KMS-11 (cell line): ENCODE results near the gene AQP1.

ENCODE experiments used
- H2AFZ ChIP-seq: fragments of 200-600 bp; sonication (generic); 2 replicates; pipeline ENCODE4 v1.6.1; 2016; ENCODE audit warnings: antibody characterized with exemption, mixed run types, low read depth
- H3K27ac ChIP-seq: fragments of 200-600 bp; sonication (generic); 2 replicates; pipeline ENCODE4 v1.6.1; 2016; ENCODE audit warnings: mild to moderate bottlenecking, mixed run types
- H3K27me3 ChIP-seq: fragments of 200-600 bp; sonication (generic); 2 replicates; pipeline ENCODE4 v1.6.1; 2017; ENCODE audit warnings: mild to moderate bottlenecking, low read depth, mixed run types, moderate library complexity; ENCODE audit not compliant: insufficient read depth
- H3K36me3 ChIP-seq: fragments of 200-600 bp; sonication (generic); 2 replicates; pipeline ENCODE4 v1.6.1; 2017; ENCODE audit warnings: mild to moderate bottlenecking, mixed run types; ENCODE audit not compliant: insufficient read depth
- H3K4me1 ChIP-seq: fragments of 200-600 bp; sonication (generic); 2 replicates; pipeline ENCODE4 v1.6.1; 2016; ENCODE audit warnings: mild to moderate bottlenecking, low read depth, mixed run types; ENCODE audit not compliant: poor library complexity, severe bottlenecking
- H3K4me2 ChIP-seq: fragments of 200-600 bp; sonication (generic); 2 replicates; pipeline ENCODE4 v1.7.0; 2016; ENCODE audit warnings: mild to moderate bottlenecking, mixed run types
- H3K4me3 ChIP-seq: fragments of 200-600 bp; sonication (generic); IDR thresholded peaks from 2 replicates; pipeline ENCODE4 v1.6.1; 2017; ENCODE audit warnings: low read depth, low read length, mixed read lengths; ENCODE audit not compliant: insufficient read depth
- H3K79me2 ChIP-seq: fragments of 200-600 bp; sonication (generic); 2 replicates; pipeline ENCODE4 v1.6.1; 2016; ENCODE audit warnings: low read depth, mixed run types; ENCODE audit not compliant: insufficient read depth
- H3K9ac ChIP-seq: fragments of 200-600 bp; sonication (generic); 2 replicates; pipeline ENCODE4 v1.6.1; 2016; ENCODE audit warnings: mild to moderate bottlenecking, mixed run types
- H4K20me1 ChIP-seq: fragments of 200-600 bp; sonication (generic); 2 replicates; pipeline ENCODE4 v1.6.1; 2016; ENCODE audit warnings: mild to moderate bottlenecking, mixed run types; ENCODE audit not compliant: insufficient read depth
- CTCF ChIP-seq: fragments of 200-600 bp; sonication (generic); conservative IDR thresholded peaks from 2 replicates; pipeline ENCODE4 v1.6.1; 2017; ENCODE audit warnings: low read depth, mild to moderate bottlenecking, antibody characterized with exemption, low read length, moderate library complexity, mixed read lengths

The AQP1 gene

GRCh38 chr7:30865076-30865475 is 46.6 kb upstream of the AQP1 start:
- Histone ChIP-seq H4K20me1 (no peaks in the 10 kb centered on the region), H3K79me2 (no peaks in the 10 kb centered on the region), H3K4me3 (no peak overlapping the region), H3K9ac (no peak overlapping the region), H3K4me1 (no peaks in the 10 kb centered on the region), H2AFZ (no peak overlapping the region), H3K36me3 (no peaks in the 10 kb centered on the region), H3K27ac (no peak overlapping the region), H3K4me2 (no peak overlapping the region), H3K27me3 (no peaks in the 10 kb centered on the region)
- no peak for TF ChIP-seq CTCF

- Histone ChIP-seq H3K27me3 (no peaks in the 10 kb centered on the region), H3K4me2 (no peak overlapping the region), H3K36me3 (no peaks in the 10 kb centered on the region), H3K27ac (no peak overlapping the region), H3K4me1 (no peaks in the 10 kb centered on the region), H4K20me1 (no peaks in the 10 kb centered on the region), H3K4me3 (no peak overlapping the region), H3K79me2 (no peaks in the 10 kb centered on the region), H2AFZ (no peak overlapping the region), H3K9ac (no peak overlapping the region)
- no peak for TF ChIP-seq CTCF
Observed at GRCh38 chr7:30865821-30866220, 45.8 kb upstream of the AQP1 start.

- TF ChIP-seq CTCF, result no peak
- Histone ChIP-seq H4K20me1 (no peaks in the 10 kb centered on the region), H3K4me2 (no peak overlapping the region), H2AFZ (no peak overlapping the region), H3K9ac (no peak overlapping the region), H3K27ac (no peak overlapping the region), H3K79me2 (no peaks in the 10 kb centered on the region), H3K4me1 (no peaks in the 10 kb centered on the region), H3K27me3 (no peaks in the 10 kb centered on the region), H3K4me3 (no peak overlapping the region), H3K36me3 (no peaks in the 10 kb centered on the region)
Observed at GRCh38 chr7:30866939-30867338, 44.7 kb upstream of the AQP1 start.

- Histone ChIP-seq H3K9ac (no peak overlapping the region), H3K27ac (no peak overlapping the region), H3K27me3 (no peaks in the 10 kb centered on the region), H3K4me1 (no peaks in the 10 kb centered on the region), H3K36me3 (no peaks in the 10 kb centered on the region), H2AFZ (no peak overlapping the region), H3K79me2 (no peaks in the 10 kb centered on the region), H3K4me3 (no peak overlapping the region), H3K4me2 (no peak overlapping the region), H4K20me1 (no peaks in the 10 kb centered on the region)
- TF ChIP-seq CTCF, result no peak
Observed at GRCh38 chr7:30867483-30867882, 44.2 kb upstream of the AQP1 start.
